MM.1S (cell line): ENCODE results near the gene ZNF557.

Experiments used
- DNase-seq: peaks from one replicate; pipeline ENCODE4 v3.0.0-alpha.2; 2015
- H2AFZ ChIP-seq: fragments of 300-600 bp; sonication (generic); 2 replicates; pipeline ENCODE4 v1.6.0; 2016; ENCODE audit warnings: antibody characterized with exemption, low read length
- H3F3A ChIP-seq: fragments of 300-600 bp; sonication (generic); 2 replicates; pipeline ENCODE4 v1.6.1; 2016; ENCODE audit warnings: mild to moderate bottlenecking, antibody characterized with exemption, low read length, moderate library complexity, mixed read lengths; ENCODE audit not compliant: insufficient read depth
- H3K27ac ChIP-seq: fragments of 300-600 bp; sonication (generic); 2 replicates; pipeline ENCODE4 v1.5.1; 2016; ENCODE audit warnings: mild to moderate bottlenecking, low read length
- H3K27me3 ChIP-seq: fragments of 300-600 bp; sonication (generic); replicated peaks from 2 replicates; pipeline ENCODE4 v1.6.0; 2016; ENCODE audit warnings: low read length; ENCODE audit not compliant: insufficient read depth
- H3K36me3 ChIP-seq: fragments of 300-600 bp; sonication (generic); replicated peaks from 2 replicates; pipeline ENCODE4 v1.6.1; 2016; ENCODE audit warnings: mild to moderate bottlenecking, low read length, mixed read lengths; ENCODE audit not compliant: insufficient read depth
- H3K4me1 ChIP-seq: fragments of 300-600 bp; sonication (generic); 2 replicates; pipeline ENCODE4 v1.6.1; 2016; ENCODE audit warnings: low read length, mixed read lengths
- H3K4me2 ChIP-seq: fragments of 300-600 bp; sonication (generic); 2 replicates; pipeline ENCODE4 v1.6.0; 2016; ENCODE audit warnings: low read depth, low read length
- H3K4me3 ChIP-seq: fragments of 300-600 bp; sonication (generic); 2 replicates; pipeline ENCODE4 v1.5.1; 2016; ENCODE audit warnings: low read length, mixed read lengths
- H3K79me2 ChIP-seq: fragments of 300-600 bp; sonication (generic); 2 replicates; pipeline ENCODE4 v1.6.1; 2016; ENCODE audit warnings: mixed run types, low read length, mixed read lengths
- H3K9ac ChIP-seq: fragments of 300-600 bp; sonication (generic); 2 replicates; pipeline ENCODE4 v1.6.1; 2016; ENCODE audit warnings: low read length, mixed read lengths
- H3K9me2 ChIP-seq: fragments of 300-600 bp; sonication (generic); replicated peaks from 2 replicates; pipeline ENCODE4 v1.6.1; 2016; ENCODE audit warnings: mild to moderate bottlenecking, low read length, mixed read lengths; ENCODE audit not compliant: insufficient read depth
- H3K9me3 ChIP-seq: fragments of 300-600 bp; sonication (generic); replicated peaks from 2 replicates; pipeline ENCODE4 v1.6.1; 2016; ENCODE audit warnings: mild to moderate bottlenecking, low read length, mixed read lengths; ENCODE audit not compliant: insufficient read depth
- H4K20me1 ChIP-seq: fragments of 300-600 bp; sonication (generic); 2 replicates; pipeline ENCODE4 v1.6.1; 2016; ENCODE audit warnings: mild to moderate bottlenecking, low read length, moderate library complexity, mixed read lengths; ENCODE audit not compliant: insufficient read depth
- EZH2 ChIP-seq: fragments of 300-600 bp; sonication (generic); optimal IDR thresholded peaks from 2 replicates; pipeline ENCODE3; 2017; ENCODE audit warnings: low read depth, mild to moderate bottlenecking, antibody characterized with exemption, low read length, mixed read lengths
- EZH2phosphoT487 ChIP-seq: fragments of 300-600 bp; sonication (generic); IDR thresholded peaks from 2 replicates; pipeline ENCODE4 v1.6.1; 2018; ENCODE audit warnings: antibody characterized with exemption, low read length
- TF ChIP-seq, protein P1 (sequence below): fragments of 300-600 bp; sonication (generic); IDR thresholded peaks from 2 replicates; pipeline ENCODE4 v1.5.1; 2016; ENCODE audit warnings: antibody characterized with exemption, low read length, mixed read lengths

The ZNF557 gene

DNA sequence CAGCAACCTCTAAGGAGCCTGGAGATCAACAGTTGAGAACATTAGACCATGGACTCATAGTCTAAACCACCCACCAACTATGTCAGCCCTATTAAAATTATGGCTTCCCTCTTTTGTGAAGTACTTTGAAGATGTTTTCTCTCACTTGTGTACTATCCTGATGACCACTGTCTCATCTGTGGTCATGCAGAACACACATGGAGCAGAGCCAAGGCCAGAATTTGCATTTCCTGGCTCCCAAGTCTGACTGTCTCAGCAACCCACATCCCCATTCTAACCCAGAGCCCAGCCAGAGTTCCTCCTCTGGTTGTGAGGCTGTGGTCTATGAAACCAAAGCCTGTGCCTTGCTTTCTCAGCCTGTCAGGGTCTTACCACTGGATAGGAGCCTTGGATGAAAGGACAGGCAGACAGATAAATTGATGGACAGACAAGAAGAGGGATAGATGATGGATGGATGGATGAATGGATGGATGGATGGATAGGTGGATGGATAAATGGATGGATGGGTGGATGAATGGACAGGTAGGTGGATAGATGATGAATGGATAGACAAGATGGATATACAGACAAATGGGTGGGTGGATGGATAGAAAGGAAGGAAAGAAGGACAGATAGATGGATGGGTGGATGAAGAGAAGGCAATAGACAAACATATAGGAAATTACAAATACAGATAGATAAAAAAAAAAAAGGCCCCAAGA is 35.4 kb downstream of the ZNF557 start:
- 0 out of 2 replicates have a peak, but pooled peaks cover under 1% of the 10 kb centered on the region for H3F3A ChIP-seq
- no peaks in the 10 kb centered on the region; the same call in 1 of the 2 replicates for H3K27me3 ChIP-seq
- H3K27ac ChIP-seq = no peak overlapping the region
- H3K36me3 ChIP-seq = no peaks in the 10 kb centered on the region
- H3K4me2 ChIP-seq = no peak overlapping the region
- H3K4me1 ChIP-seq = peaks cover 6% of the 10 kb centered on the region; the same call in 1 of the 2 replicates
- no peak overlapping the region for H3K9ac ChIP-seq
- H3K79me2 ChIP-seq = no peaks in the 10 kb centered on the region
- TF ChIP-seq, protein P1, sequence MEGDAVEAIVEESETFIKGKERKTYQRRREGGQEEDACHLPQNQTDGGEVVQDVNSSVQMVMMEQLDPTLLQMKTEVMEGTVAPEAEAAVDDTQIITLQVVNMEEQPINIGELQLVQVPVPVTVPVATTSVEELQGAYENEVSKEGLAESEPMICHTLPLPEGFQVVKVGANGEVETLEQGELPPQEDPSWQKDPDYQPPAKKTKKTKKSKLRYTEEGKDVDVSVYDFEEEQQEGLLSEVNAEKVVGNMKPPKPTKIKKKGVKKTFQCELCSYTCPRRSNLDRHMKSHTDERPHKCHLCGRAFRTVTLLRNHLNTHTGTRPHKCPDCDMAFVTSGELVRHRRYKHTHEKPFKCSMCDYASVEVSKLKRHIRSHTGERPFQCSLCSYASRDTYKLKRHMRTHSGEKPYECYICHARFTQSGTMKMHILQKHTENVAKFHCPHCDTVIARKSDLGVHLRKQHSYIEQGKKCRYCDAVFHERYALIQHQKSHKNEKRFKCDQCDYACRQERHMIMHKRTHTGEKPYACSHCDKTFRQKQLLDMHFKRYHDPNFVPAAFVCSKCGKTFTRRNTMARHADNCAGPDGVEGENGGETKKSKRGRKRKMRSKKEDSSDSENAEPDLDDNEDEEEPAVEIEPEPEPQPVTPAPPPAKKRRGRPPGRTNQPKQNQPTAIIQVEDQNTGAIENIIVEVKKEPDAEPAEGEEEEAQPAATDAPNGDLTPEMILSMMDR = no peak
- no peak for TF ChIP-seq EZH2
- TF ChIP-seq EZH2phosphoT487 = no peak
- no peak for DNase-seq
- H3K4me3 ChIP-seq = no peak overlapping the region
- H4K20me1 ChIP-seq = no peaks in the 10 kb centered on the region
- no peaks in the 10 kb centered on the region for H3K9me2 ChIP-seq
- H2AFZ ChIP-seq = no peak overlapping the region
- no peaks in the 10 kb centered on the region for H3K9me3 ChIP-seq

DNA sequence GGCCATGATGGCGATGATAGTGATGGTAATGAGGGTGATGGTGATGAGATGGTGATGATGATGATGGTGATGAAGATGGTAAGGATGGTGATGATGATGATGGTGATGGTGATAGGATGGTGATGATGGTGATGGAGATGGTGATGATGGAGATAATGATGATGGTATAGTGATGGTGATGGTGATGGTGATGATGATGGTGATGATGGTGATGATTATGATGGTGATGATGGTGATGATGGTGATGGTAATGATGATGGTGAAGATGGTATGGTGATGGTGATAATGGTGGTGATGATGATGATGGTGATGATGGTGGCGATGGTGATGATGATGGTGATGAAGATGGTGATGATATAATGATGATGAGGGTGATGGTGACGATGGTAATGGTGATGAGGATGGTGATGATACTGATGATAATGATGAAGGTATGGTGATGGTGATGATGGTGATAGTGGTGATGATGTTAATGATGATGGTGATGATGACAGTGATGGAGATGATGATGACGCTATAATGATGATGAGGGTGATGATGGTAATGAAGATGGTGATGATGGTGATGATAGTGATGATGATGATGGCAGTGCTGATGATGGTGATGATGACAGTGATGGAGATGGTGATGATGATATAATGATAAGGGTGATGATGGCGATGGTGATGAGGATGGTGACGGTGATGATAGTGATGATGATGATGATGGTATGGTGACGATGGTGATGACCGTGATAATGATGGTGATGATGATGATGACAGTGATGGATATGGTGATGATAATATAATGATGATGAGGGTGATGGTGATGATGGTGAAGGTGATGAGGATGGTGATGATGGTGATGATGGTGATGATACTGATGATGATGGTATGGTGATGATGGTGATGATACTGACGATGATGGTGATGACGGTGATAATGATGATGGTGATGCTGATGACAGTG is 37.5 kb downstream of the ZNF557 start:
- no peaks in the 10 kb centered on the region for H3F3A ChIP-seq
- no peaks in the 10 kb centered on the region for H3K9me3 ChIP-seq
- H4K20me1 ChIP-seq = no peaks in the 10 kb centered on the region
- no peak overlapping the region for H3K4me2 ChIP-seq
- no peaks in the 10 kb centered on the region for H3K36me3 ChIP-seq
- H2AFZ ChIP-seq = no peak overlapping the region
- DNase-seq = no peak
- H3K27ac ChIP-seq = no peak overlapping the region
- no peaks in the 10 kb centered on the region; the same call in 1 of the 2 replicates for H3K27me3 ChIP-seq
- TF ChIP-seq EZH2phosphoT487 (no peak), EZH2 (no peak)
- TF ChIP-seq, protein P1 = no peak
- no peaks in the 10 kb centered on the region for H3K9me2 ChIP-seq
- H3K4me3 ChIP-seq = no peak overlapping the region
- H3K9ac ChIP-seq = no peak overlapping the region
- no peaks in the 10 kb centered on the region for H3K79me2 ChIP-seq
- H3K4me1 ChIP-seq = no peaks in the 10 kb centered on the region

DNA sequence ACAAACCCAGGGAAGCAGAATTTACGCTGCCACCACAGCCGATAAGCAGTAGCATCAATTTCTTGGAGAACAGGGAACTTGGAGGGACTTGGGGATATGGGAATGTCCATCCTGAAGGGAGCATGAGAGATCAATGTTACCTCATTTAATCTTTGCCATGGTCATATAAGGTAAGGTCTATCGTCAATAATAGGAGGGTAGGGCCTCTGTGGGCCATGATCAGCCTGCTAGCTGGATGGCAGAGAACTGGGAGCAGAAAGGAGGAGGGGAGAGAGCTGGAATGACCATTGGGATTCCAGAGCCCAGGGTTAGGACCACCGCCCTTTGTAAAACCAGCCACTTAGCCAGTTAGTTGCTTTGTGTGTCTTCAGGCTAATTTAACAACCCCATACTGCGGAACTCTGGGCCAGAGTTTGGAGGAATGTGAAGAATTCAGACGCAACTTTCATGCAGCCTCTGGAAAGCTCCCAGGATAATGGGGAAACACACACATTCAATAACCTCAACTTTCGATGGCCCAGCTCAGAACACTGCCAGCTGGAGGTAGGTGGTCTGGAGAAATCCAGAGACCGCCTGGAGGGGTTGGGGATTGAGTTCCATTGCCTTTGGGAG is 40.3 kb downstream of the ZNF557 start:
- no peak for TF ChIP-seq EZH2phosphoT487
- Histone ChIP-seq H3K27me3 (no peaks in the 10 kb centered on the region; the same call in 1 of the 2 replicates), H3K9ac (no peak overlapping the region), H3K36me3 (no peaks in the 10 kb centered on the region), H3K79me2 (no peaks in the 10 kb centered on the region), H3F3A (no peaks in the 10 kb centered on the region), H3K4me1 (no peaks in the 10 kb centered on the region), H3K9me3 (no peaks in the 10 kb centered on the region), H3K4me3 (no peak overlapping the region), H2AFZ (no peak overlapping the region), H3K9me2 (no peaks in the 10 kb centered on the region), H4K20me1 (no peaks in the 10 kb centered on the region), H3K27ac (no peak overlapping the region), H3K4me2 (no peak overlapping the region)
- no peak for DNase-seq
